D721Med (cell line): ENCODE measurements around the gene PHF1.
A peak's percentile ranks its signal among the peaks of the same experiment; 100 is the strongest.

Source experiments
- DNase-seq: peaks from one replicate; pipeline ENCODE4 v3.0.0; 2011; ENCODE audit warnings: low spot score; ENCODE audit not compliant: insufficient read length
- FAIRE-seq: peaks from 2 replicates; lab custom pipeline; 2011; peaks lifted over from hg19 to GRCh38; lab: Jason Lieb, UNC
- TF ChIP-seq, protein P1 (sequence below): IDR thresholded peaks from 2 replicates; pipeline ENCODE4 v1.5.1; 2012; ENCODE audit warnings: mild to moderate bottlenecking, control low read depth; ENCODE audit not compliant: insufficient read depth; ENCODE audit errors: missing control alignments

Gene PHF1

DNA sequence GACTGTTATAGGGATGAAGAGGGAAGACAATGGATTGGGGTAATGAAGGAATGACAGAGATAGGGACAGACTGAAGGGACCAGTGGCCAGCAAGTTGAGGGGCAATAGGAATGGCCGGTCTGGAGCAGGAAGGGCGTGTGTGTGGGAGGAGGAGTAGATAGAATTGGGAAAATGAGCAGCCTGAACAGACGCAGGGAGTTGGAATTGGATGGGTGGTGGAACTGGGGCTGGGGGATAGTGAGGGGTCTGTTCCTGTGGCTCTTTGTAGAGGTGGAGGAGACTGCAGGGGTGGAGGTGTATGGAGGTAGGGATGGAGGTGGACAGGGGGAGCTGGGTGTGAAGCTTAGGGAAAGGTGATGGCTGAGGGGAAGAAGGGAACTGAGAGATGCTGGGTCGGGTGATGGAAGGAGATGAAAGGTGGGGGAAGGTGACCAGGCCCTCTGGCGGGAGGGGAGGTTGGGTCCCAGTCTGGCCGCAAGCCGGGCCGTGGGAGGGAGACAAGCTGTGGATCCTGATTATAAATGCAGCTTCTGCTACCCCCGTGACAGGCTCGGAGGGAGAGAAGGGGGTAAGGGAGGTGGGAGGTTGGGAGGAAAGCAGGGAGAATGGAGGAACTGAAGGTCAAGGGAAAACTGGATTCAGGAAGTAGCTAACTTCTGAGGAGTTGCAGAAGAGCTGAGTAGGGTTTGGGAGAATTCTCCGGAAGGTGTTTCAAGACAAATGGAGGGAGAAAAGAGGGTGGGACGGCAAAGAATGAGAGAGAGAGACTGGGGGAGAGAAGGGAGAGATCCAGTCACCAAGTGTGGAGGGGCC lies 14.2 kb downstream of the PHF1 start:
- FAIRE-seq (no peak), DNase-seq (no peak)
- TF ChIP-seq, protein P1, sequence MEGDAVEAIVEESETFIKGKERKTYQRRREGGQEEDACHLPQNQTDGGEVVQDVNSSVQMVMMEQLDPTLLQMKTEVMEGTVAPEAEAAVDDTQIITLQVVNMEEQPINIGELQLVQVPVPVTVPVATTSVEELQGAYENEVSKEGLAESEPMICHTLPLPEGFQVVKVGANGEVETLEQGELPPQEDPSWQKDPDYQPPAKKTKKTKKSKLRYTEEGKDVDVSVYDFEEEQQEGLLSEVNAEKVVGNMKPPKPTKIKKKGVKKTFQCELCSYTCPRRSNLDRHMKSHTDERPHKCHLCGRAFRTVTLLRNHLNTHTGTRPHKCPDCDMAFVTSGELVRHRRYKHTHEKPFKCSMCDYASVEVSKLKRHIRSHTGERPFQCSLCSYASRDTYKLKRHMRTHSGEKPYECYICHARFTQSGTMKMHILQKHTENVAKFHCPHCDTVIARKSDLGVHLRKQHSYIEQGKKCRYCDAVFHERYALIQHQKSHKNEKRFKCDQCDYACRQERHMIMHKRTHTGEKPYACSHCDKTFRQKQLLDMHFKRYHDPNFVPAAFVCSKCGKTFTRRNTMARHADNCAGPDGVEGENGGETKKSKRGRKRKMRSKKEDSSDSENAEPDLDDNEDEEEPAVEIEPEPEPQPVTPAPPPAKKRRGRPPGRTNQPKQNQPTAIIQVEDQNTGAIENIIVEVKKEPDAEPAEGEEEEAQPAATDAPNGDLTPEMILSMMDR, result no peak

DNA sequence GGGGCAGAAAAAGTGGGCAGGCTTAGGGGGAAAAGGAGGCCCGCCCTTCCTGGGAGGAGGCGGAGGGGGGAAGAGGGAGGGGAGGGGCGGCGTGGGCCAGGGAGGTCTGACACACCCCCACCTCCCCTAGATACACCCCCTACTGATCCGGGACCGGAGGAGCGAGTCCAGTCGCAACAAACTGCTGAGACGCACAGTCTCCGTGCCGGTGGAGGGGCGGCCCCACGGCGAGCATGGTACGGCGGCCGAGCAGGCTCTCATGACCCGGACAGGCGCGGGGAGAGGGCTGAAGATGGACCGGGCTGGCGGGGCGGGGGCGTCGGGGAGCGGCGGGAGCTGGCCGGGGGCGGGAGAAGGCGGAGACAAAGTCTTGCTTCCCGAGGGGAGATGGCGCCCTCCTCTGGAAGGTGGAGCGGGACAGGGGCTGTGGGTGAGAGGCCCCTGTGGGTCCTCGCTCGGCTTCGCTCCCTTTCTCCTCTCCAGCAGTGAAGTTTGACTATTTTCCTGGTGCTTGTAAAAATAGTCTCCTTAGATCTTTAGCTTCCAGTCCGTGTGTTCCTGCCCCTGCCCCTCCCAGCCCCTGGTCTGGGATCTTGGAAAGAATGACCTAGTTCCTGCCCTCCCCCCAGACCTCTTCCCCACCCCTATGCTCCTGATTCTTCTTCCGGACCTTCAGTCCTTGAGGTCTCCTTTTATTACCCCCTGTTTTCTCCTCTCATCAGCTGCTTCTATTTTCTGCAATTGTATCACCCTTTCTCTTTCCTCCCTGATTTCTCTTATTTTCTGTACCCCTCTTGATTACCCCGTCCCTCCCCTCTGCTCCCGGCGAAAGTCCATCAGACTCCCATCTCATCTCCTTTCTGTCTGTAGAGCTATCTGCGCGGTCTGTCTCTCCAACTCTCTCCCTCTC lies 15.1 kb downstream of the PHF1 start:
- TF ChIP-seq, protein P1, result peak; percentile 72
- FAIRE-seq (no peak), DNase-seq (peak; percentile 84)

DNA sequence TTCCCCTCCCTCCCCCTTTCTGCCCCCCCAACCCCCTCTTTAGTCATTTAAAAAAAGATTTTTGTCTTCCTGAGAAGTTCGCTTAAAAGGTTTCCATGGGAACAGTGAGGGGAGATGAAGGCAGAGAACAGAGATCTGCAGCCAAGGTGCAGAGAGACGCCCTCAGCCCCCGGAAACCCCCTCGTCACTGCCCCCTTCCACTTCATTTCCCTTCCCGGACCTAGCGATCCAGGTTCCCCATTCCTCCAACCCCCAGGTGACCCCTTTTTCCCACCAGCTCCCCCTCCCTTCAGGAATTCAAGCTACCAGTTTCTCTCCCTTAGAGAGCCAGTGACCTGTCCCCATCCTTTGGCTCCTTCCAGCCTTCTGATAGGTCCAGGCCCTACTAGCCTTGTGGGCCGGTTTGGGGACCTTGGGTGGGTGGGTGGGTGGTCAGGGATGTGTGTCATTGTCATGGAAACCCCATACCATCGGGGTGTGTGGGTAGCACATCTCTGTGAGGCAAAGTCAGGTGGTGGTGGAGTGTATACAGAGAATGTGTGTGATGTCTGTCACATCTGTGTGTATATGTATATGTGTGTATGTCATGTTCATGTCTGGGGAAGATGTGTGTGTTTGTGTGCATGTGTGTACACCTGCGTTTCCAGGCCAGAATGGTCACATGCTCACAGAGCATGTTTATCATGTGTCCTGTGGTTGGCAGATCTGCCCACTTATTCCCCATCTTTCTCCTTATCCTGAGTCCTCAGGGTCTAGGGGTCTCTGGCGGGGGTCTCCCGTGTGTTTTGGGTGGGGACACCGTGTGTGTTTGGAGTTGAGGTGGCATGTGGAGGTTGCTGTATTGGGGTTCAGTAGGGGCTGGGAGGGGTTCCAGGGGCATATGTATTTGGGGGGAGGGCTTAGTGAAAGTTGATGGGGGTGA lies 16.0 kb downstream of the PHF1 start:
- FAIRE-seq (no peak), DNase-seq (no peak)
- TF ChIP-seq, protein P1, result no peak

DNA sequence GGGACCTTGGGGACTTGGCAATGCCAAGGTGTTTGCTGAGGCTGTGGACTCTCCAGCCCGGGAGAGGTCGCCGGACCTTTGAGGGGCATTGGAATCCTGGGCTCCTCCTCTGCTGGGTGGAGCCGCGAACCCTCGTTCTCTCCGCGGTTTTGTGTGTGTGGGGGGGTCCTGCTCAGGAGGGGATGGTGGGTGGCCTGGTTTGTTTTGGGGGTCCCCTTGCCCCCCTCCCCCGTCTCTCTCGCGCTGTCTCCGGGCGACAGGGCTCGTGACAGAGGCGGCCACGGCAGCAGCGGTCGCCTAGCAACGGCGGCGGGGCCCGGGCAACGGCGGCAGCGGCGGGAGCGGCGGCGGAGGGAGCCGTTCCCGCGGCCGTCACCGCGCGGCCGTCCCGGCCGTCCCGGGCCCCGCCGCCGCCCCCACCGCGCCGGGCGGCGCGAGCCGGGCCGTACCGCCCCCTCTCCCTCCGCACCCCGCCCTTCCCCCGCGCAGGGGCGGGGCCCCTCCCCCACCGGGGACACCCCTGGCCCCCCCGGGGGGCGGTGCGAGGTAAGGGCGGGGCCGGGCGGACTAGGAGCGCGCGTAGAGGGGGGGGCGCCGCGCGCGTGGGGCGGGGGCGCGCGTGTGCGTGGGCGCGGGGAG lies 16.9 kb downstream of the PHF1 start:
- DNase-seq (peak; percentile 66), FAIRE-seq (no peak)
- TF ChIP-seq, protein P1, result no peak

DNA sequence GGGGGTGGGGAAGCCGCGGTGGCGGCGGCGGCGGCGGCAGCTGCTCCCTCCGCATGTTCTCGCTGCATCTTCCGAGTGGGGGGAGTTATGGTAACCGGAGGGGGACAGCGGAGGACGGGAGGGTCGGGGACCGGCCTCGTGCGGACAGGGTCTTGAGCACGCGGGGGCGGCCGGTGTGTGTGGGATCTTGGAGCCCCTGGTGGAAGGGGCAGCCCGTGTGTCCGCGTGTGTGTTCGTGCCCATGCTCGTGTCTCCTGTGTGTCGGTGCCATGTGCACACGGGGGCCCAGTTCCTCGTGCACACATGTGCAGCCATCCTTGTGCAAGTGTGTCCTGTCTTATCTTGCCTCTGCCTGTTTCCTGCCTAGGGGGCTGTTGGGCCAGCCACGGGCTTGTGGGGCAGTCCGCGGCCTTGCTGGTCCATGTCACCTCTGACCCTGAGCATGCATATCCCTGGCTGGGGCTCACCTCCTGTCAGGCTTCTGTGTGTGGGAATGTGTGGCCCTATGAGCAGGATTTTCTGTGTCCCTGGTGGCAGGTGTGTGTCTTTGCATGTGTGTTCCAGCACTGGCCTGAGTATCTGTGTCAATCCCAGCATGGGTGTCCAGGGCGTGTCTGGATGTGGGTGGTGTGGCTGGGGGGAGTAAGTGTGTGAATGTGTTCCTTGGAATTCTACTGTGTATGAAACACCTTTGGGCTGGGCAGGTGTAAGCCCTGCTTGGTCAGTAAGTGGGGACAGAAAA lies 17.6 kb downstream of the PHF1 start:
- FAIRE-seq (no peak), DNase-seq (no peak)
- TF ChIP-seq, protein P1, result no peak
